ENCODE data around the gene TGM2. TPM values are rescaled to one million over a fixed set of nuclear protein-coding genes. Genes with fewer than 3 reads are reported as not detected.

The TGM2 gene
- total RNA-seq, 1 experiment from 2014 or later: 138 TPM

GRCh38 chr20:38143238-38143645 lies 21.8 kb downstream of the TGM2 start:
- Mint-ChIP-seq H3K36me3 (ENCODE audit: insufficient read depth, unreplicated experiment) (peaks cover 68% of the 10 kb centered on the region), H3K4me3 (ENCODE audit: unreplicated experiment) (peak overlapping the region; percentile 56), H3K9me3 (ENCODE audit: unreplicated experiment) (no peaks in the 10 kb centered on the region), H3K4me1 (ENCODE audit: low read depth, unreplicated experiment) (peaks cover 48% of the 10 kb centered on the region), H3K27ac (ENCODE audit: unreplicated experiment) (peak overlapping the region; percentile 96), H3K27me3 (ENCODE audit: insufficient read depth, unreplicated experiment) (no peaks in the 10 kb centered on the region)
- CTCF ChIA-PET: interaction anchor here (0.6 to 3.3 kb wide), 15 partner anchors 12 to 151 kb away, joined by 3 to 23 read pairs (median 6); partner anchors contain the start of gene TGM2
- Histone ChIP-seq H3K36me3 (ENCODE audit: control insufficient read depth, insufficient read depth, low read length) (no peaks in the 10 kb centered on the region), H3K9me3 (no peaks in the 10 kb centered on the region), H3K4me3 (ENCODE audit: low read depth, low read length) (no peak overlapping the region), H3K27me3 (replicated peaks; ENCODE audit: control insufficient read depth, insufficient read depth, low read length) (no peaks in the 10 kb centered on the region), H3K4me1 (peaks cover 68% of the 10 kb centered on the region)
- TF ChIP-seq CTCF (IDR thresholded peaks at IDR 0.05; ENCODE audit: insufficient read depth in 1 of 2, low read depth in 1 of 2, low read length in 1 of 2, severe bottlenecking in 1 of 2, unreplicated experiment in 1 of 2): no peak
- POLR2A ChIA-PET: interaction anchor here (0.6 to 2.0 kb wide), 7 partner anchors 8 to 33 kb away, joined by 3 to 23 read pairs (median 4); partner anchors contain the start of gene TGM2
- peak; percentile 98 to 100 for DNase-seq
- BruUV-seq (replicated peaks): no TSS peak
- intact Hi-C loops (cut with micrococcal nuclease; ENCODE audit: unreplicated experiment): loop anchor here (1.0 kb wide), 4 partner anchors 9 to 33 kb away; partner anchors contain the start of gene TGM2

- no peak for TF ChIP-seq CTCF (IDR thresholded peaks at IDR 0.05; ENCODE audit: insufficient read depth in 1 of 2, low read depth in 1 of 2, low read length in 1 of 2, severe bottlenecking in 1 of 2, unreplicated experiment in 1 of 2)
Measured at GRCh38 chr20:38141889-38142494, 23.1 kb downstream of the TGM2 start.

GRCh38 chr20:38141204-38141888 lies 23.7 kb downstream of the TGM2 start:
- H3K9me3 Mint-ChIP-seq (ENCODE audit: unreplicated experiment): no peaks in the 10 kb centered on the region
- ChIA-PET CTCF (no interaction called here), POLR2A (no interaction called here)
- peak in 1 of 2 experiments; percentile 42 for DNase-seq
- H3K4me3 ChIP-seq (ENCODE audit: low read depth, low read length): no peak overlapping the region
- no peak overlapping the region for H3K4me3 Mint-ChIP-seq (ENCODE audit: unreplicated experiment)
- peaks cover 43% of the 10 kb centered on the region for H3K4me1 Mint-ChIP-seq (ENCODE audit: low read depth, unreplicated experiment)
- no peaks in the 10 kb centered on the region for H3K27me3 Mint-ChIP-seq (ENCODE audit: insufficient read depth, unreplicated experiment)
- no peaks in the 10 kb centered on the region for H3K27me3 ChIP-seq (replicated peaks; ENCODE audit: control insufficient read depth, insufficient read depth, low read length)
- TF ChIP-seq CTCF (IDR thresholded peaks at IDR 0.05; ENCODE audit: insufficient read depth in 1 of 2, low read depth in 1 of 2, low read length in 1 of 2, severe bottlenecking in 1 of 2, unreplicated experiment in 1 of 2): no peak
- H3K27ac Mint-ChIP-seq (ENCODE audit: unreplicated experiment): peak overlapping the region; percentile 96
- no TSS peak for BruUV-seq (replicated peaks)
- H3K36me3 Mint-ChIP-seq (ENCODE audit: insufficient read depth, unreplicated experiment): peaks cover 70% of the 10 kb centered on the region
- intact Hi-C loops (cut with micrococcal nuclease; ENCODE audit: unreplicated experiment): no loop called here
- H3K4me1 ChIP-seq: peaks cover 68% of the 10 kb centered on the region
- no peaks in the 10 kb centered on the region for H3K9me3 ChIP-seq
- H3K36me3 ChIP-seq (ENCODE audit: control insufficient read depth, insufficient read depth, low read length): no peaks in the 10 kb centered on the region; the same call in 1 of the 2 replicates

More at GRCh38 chr20:38141889-38142494, 23.1 kb downstream of the TGM2 start:
- H3K4me1 Mint-ChIP-seq (ENCODE audit: low read depth, unreplicated experiment): peaks cover 43% of the 10 kb centered on the region
- Histone ChIP-seq H3K9me3 (no peaks in the 10 kb centered on the region), H3K4me3 (ENCODE audit: low read depth, low read length) (no peak overlapping the region), H3K27me3 (replicated peaks; ENCODE audit: control insufficient read depth, insufficient read depth, low read length) (no peaks in the 10 kb centered on the region), H3K36me3 (ENCODE audit: control insufficient read depth, insufficient read depth, low read length) (no peaks in the 10 kb centered on the region), H3K4me1 (peaks cover 68% of the 10 kb centered on the region)
- no peak for DNase-seq
- no peak overlapping the region for H3K4me3 Mint-ChIP-seq (ENCODE audit: unreplicated experiment)
- H3K27me3 Mint-ChIP-seq (ENCODE audit: insufficient read depth, unreplicated experiment): no peaks in the 10 kb centered on the region
- no peaks in the 10 kb centered on the region for H3K9me3 Mint-ChIP-seq (ENCODE audit: unreplicated experiment)
- peak overlapping the region; percentile 96 for H3K27ac Mint-ChIP-seq (ENCODE audit: unreplicated experiment)
- ChIA-PET CTCF (no interaction called here), POLR2A (no interaction called here)
- H3K36me3 Mint-ChIP-seq (ENCODE audit: insufficient read depth, unreplicated experiment): peaks cover 65% of the 10 kb centered on the region
- BruUV-seq (replicated peaks): no TSS peak
- intact Hi-C loops (cut with micrococcal nuclease; ENCODE audit: unreplicated experiment): no loop called here

All from Caco-2 (cell line).